Measurements from ENCODE around the gene CEP170.
A peak's percentile ranks its signal among the peaks of the same experiment; 100 is the strongest.

The CEP170 gene

DNA sequence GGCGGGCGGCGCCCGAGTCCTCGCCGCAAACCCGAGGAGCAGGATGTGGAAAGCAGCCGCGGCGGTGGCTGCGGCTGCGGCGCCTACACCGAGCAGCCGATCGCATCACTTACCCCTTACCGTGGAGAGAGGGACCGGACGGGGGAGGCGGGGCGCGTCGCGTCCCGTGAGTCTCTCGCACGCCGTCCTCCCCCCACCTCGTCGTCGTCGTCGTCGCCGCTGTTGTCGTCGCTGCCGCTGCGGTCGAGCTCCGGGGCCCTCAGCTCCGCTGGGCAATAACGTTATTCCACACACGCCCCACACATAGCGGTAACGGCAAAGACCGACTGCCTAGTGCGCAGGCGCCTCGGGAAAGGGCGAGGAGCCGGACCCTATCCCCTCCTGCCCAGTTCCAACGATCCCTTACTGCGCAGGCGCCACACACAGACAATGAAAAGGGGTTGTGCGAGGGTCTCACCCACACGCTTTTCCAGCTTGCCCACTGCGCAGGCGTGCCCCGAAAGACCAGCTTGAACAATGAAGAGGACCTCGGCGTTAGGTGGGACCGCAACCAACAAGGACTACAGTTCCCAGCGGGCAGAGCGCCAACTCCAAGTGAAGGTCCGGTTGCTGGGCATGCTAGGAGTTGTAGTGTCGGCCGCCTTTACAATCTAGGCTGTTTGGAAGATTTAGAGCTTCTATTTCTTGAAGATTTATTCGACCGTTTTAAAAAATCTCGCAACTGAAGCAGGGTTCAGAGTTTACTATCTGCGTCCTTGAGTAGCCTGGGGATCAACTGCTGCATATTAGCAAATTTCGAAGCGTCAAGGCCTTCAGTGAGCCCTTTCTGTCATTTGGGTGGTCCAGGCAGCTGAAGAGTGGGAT lies at the start of gene CEP170:
Gene CEP170 (minus strand): TSS at position 355 of the 864 bp plus-strand sequence. CDS start 30,001 bp downstream, outside the sequence.
- DNase-seq (ENCODE audit: low read depth in 2 of 3, low spot score in 1 of 3): peak; percentile 75 to 85 (median 84)

DNA sequence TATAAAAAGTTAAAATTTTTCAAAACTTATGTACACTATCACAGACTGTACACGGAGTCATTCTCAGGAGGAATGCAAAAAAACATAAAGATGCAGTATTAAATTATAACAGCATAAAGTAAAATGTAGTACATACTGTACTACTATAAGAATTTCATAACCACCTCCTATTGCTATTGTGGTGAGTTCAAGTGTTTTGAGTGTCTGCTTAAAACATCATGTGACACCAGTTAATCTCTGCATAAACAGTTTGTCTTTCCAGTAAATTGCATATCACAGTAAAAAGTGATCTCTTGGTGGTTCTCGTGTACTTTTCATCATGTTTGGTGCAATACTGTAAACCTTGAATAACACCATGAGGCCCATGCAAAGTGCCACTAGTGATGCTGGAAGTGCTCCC lies 46.0 kb upstream of the CEP170 start:
- no peak for DNase-seq (ENCODE audit: low read depth in 2 of 3, low spot score in 1 of 3)

DNA sequence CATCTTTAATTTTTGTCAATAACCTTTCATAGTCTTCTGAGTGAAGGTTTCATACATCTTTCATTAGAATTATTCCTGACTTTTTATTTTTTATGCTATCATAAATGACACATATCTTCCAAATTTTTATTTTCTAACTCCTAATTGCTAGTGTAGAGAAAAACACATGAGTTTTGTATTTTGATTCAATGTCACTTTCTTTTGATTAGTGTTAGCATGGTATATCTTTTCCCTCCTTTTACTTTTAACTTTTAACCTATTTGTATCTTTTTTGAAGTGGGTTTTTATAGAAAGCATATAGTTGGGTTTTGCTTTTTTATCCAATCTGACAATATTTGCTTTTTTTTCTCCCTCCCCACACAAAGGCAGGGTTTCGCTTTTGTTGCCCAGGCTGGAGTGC lies 44.0 kb upstream of the CEP170 start:
- no peak for DNase-seq (ENCODE audit: low read depth in 2 of 3, low spot score in 1 of 3)

DNA sequence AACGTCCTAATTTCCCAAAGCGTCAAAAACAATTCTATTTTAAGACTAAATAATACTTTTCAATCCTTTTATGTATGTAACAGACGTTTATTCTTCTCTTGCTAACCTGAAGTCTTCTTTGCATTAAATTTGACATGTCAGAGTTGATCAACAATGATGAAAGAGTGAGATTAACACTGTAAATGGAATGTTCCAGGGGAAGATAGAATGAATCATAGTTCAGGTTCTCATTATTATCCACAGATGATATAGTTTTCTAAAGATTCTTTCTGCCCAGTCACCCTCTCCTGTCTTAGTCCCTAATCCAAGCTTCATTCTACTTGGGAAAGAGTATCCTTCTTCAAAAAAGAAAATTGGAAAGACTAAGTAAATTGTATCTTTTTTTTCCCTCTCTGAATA lies 39.6 kb upstream of the CEP170 start:
- DNase-seq (ENCODE audit: low read depth in 2 of 3, low spot score in 1 of 3): no peak

DNA sequence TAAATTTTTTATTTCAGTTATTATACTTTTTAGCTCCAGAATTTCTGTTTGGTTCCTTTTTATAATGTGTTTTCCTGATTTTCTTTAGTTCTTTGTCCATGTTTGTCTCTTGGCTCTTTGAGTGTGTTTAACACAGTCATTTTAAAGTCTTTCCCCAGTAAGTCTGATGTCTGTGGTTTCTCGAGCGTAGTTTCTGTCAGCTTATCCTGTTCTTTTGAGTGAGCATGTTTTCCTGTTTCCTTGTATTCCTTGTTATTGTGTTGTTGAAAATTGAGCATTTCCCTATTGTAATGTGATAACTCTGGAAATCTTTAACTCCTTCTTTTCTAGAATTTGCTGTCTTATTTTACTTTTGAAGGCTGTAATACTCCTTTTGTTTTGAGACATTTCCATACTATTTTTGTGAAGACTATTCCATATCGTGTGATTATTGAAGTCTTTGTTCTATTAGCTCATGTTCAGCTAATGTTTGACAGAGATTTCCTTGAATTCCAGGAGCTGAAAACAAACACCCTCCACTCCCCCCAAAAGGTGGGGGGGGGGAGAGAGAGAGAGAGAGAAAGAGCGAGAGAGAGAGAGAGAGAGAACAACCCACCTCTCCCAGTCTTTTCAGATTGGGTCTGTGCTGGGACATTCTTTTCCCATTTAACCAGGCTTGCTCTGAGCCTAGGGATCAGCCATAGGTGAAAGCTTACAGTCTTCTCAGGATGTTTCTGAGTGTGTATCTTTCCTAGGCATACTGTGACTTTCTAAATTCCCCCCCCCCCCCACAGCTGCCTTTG lies 39.1 kb upstream of the CEP170 start:
- no peak for DNase-seq (ENCODE audit: low read depth in 2 of 3, low spot score in 1 of 3)

DNA sequence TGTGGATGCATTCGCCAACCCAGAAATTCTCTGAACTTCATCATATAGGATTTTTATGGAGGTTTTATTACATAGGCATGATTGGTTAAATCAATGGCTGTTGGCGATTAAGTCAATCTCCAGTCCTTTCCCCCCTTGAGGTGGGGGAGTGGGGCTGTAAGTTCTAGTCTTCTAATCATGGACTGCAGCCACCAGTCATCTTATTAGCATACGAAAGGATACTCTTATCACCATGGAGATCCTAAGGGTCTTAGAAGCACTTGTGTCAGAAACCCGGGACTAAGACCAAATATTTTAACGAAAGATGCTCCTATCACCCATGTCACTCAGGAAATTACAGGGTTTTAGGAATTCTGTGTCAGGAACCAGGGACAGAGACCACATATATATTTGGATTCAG lies 37.0 kb upstream of the CEP170 start:
- DNase-seq (ENCODE audit: low read depth in 2 of 3, low spot score in 1 of 3): no peak

DNA sequence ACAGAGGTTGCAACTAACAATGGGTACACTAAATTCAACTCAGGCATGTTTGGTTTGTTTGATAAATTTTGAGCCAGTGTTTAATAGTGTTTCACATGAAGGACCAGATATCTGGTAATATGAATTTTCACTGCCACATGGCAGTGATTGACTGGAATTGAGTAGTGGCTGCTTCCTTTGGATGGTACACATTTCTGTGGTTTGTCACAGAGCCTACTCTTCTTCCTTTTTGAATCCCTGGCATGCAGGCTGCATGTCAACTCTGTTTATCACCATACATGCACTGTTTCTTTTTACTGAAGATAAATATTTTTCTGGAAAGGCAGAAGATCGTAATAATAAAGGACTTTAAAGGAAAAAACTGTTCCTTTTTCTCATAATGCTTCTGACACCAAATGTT lies 36.2 kb upstream of the CEP170 start:
- DNase-seq (ENCODE audit: low read depth in 2 of 3, low spot score in 1 of 3): no peak

DNA sequence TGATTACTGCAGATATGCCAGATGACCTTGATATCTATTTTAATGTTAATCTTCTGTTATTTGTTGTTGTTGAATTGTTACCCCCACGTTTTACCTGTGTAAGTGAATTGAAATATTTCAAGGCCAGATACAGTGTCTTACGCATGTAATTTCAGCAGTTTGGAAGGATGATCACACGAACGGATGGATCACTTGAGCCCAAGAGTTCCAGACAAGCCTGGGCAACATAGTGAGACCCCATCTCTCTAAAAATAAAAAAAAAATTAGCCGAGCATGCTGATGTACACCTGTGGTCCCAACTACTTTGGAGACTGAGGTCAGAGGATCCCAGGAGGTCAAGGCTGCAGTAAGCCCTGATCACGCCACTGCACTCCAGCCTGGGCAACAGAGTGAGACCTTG lies 33.0 kb upstream of the CEP170 start:
- DNase-seq (ENCODE audit: low read depth in 2 of 3, low spot score in 1 of 3): no peak

DNA sequence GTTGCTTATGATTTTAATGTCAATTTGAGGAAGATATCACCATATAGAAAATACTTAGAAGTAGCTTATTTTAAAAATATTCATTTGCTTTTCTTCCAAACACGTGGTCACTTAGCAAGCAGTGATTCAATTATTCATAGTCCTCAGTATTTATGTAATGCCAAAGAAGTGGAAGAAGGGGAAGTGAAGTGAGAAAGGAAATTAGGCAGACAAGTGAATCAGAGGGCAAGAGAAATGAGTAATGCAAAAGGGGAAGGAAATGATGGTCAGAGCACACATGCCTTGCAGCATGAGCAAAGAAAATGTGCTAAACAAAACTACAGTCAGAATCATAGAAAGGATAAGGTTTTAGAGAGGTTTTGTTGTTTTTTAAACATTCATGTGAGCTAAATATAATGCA lies 32.6 kb upstream of the CEP170 start:
- DNase-seq (ENCODE audit: low read depth in 2 of 3, low spot score in 1 of 3): no peak

DNA sequence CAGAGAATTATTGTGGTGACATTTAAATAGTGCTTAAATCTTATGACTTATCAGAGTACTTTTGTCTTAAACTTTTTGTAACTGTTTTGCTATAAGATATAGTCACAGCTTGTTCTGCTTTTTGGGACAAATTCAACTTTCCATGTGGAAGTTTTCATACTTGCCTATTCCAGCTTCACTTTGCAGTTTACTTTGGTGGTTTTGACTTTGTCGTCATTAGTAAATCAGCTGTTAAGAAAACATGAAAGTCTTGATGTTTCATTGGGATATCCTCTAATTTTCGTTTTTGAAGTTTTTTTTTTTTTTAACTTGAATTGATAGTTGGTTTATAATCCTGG lies 32.0 kb upstream of the CEP170 start:
- DNase-seq (ENCODE audit: low read depth in 2 of 3, low spot score in 1 of 3): no peak

DNA sequence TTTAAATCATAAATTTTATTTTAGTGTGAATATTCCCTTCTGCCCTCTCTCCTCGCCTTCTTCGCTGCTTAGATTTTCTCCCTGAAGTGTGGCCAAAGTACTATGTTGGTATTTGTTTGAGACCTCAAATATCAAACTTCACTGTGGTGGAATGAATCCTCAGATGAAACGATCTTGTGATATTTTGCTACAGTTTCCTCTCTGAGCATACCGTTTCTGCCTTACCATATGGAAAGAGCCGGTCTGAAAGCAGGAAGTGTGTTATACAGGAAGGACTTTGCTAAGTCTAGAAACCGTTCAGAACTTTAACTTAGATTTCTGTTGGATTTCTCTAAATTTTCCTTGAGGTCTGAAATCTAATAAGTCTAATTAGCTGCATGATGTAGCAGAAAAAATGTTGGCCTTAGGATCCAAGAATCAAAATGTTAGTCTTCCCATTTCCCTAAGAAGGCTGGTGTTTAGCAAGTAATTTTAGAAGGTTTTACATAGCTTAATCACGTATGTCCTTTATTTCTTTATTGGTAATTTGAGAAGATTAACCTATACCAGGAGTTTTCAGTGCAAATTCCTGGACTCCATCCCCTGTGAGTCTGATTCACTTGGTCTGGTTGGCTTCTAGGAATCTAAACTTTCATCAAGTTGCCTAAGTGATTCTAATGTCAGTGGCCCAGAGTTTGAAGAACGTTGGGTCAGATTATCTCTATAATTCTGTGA lies 31.5 kb upstream of the CEP170 start:
- DNase-seq (ENCODE audit: low read depth in 2 of 3, low spot score in 1 of 3): no peak

DNA sequence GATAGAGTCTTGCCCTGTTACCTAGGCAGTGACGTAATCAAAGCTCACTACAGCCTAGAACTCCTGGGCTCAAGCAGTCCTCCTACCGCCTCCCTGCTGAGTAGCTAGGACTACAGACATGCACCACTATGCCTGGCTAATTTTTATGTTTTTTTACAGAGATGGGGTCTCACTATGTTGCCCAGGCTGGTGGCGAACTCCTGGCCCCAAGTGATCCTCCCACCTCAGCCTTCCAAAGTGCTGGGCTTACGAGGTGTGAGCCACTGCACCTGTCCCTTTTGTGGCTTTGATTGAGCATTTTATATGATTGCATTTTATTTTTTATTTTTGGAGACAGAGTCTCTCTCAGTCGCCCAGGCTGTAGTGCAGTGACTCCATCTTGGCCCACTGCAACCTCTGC lies 26.6 kb upstream of the CEP170 start:
- no peak for DNase-seq (ENCODE audit: low read depth in 2 of 3, low spot score in 1 of 3)

DNA sequence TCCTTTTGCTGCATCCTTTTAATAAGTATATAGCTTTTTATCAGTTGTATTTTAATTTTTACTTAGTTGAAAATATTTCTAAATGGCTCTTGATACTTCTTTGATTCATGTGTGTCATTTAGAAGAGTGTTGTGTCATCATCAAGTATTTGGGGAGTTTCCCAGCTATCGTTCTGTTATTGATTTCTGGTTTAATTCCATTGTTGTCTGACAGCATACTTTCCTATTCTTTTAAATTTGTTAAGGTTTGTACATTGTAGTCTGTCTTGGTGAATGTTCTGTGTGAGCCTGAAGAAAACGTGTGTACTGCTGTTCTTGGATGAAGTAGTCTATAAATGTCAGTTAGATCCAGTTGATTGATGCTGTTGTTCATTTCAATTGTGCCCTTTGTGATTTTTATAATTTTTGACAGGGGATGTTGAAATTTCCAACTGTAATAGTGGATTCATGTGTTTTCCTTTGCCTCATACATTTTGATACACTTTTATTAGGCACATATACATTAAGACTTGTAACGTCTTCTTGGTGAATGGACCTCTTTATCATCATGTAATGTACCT lies 25.6 kb upstream of the CEP170 start:
- DNase-seq (ENCODE audit: low read depth in 2 of 3, low spot score in 1 of 3): no peak

DNA sequence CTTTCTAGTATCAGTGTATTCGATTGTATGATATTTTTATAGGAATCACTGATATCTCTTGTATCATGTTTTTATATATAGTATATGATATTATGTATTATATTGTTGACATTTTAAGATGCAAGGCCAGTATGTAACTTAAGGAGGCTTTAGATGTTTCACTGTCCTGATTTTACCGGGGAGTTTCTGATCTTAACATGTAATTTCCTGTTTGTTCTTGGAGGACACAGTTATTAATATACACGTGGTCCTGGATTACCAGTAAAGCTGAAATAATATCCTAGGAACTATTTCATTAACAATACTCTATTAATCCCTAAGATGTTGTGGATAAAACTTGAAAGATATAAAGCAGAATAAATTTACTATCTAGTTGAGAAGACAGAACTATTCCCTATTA lies 20.2 kb upstream of the CEP170 start:
- no peak for DNase-seq (ENCODE audit: low read depth in 2 of 3, low spot score in 1 of 3)

DNA sequence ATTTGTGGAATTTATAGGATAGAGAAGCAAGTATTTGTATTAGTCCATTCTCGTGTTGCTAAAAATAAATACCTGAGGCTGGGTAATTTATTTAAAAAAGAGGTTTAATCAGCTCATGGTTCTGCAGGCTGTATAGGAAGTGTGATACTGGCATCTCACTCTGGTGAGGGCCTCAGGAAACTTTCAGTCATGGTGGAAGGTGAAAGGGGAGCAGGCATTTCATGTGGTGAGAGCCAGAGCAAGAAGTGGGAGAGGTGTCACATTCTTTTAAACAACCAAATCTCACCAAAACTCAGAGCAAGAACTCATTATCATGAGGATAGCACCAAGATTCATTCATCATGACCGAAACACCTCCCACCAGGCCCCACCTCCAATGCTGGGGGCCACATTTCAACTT lies 18.9 kb upstream of the CEP170 start:
- no peak for DNase-seq (ENCODE audit: low read depth in 2 of 3, low spot score in 1 of 3)

DNA sequence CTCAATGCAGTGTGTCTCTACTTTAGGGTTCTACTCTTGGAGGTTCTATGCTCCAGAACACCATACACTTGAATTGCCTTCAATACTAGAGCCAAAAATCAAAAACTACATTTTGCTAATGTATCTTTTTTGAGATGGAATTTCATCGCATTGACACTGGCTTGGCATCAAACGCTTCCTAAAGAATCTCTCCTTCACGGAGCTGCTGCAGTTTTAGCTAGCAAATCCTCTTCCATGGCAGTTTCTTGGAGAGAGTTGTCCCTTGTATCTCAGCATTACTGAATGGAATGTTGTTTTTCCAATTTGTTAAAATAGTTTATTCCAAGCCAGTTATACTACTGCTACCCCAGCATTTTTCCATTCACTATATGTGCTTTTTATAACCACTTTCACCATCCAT lies 18.4 kb upstream of the CEP170 start:
- no peak for DNase-seq (ENCODE audit: low read depth in 2 of 3, low spot score in 1 of 3)

DNA sequence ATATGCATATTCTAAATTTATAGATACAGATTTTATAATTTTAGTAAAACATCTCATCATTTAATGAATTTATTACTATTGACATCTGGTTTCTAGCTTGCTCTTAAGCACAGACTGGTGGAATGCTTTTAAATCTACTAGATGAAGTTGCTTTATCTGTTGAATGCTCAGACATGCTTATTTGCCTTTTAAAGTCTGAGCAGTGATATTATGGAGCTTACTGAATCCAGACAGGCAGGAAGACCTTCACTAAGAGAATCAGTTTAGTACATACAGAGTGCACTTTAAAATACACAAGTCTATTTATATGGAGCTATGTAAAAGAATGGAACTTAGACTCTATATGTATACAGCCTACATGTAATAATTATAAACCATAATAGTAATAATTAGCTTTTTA lies 17.3 kb upstream of the CEP170 start:
- DNase-seq (ENCODE audit: low read depth in 2 of 3, low spot score in 1 of 3): no peak

DNA sequence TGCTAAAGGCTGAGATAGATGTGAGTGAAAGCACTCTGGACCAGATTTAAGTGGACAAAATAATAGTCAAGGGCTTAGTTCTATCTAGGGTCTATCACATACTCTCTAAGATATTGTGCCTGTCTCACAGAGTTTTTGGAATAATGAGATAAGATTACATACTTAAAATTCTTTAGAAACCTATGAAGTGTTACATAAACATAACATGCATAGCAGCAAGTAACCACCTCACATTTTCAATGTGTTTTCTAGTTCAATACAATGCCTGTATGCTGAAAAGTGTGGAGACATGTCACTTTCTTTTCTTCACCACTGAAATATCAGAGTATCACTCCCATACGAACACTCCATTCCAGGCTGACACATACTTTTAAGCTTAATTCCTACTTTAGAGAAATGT lies 16.9 kb upstream of the CEP170 start:
- no peak for DNase-seq (ENCODE audit: low read depth in 2 of 3, low spot score in 1 of 3)

DNA sequence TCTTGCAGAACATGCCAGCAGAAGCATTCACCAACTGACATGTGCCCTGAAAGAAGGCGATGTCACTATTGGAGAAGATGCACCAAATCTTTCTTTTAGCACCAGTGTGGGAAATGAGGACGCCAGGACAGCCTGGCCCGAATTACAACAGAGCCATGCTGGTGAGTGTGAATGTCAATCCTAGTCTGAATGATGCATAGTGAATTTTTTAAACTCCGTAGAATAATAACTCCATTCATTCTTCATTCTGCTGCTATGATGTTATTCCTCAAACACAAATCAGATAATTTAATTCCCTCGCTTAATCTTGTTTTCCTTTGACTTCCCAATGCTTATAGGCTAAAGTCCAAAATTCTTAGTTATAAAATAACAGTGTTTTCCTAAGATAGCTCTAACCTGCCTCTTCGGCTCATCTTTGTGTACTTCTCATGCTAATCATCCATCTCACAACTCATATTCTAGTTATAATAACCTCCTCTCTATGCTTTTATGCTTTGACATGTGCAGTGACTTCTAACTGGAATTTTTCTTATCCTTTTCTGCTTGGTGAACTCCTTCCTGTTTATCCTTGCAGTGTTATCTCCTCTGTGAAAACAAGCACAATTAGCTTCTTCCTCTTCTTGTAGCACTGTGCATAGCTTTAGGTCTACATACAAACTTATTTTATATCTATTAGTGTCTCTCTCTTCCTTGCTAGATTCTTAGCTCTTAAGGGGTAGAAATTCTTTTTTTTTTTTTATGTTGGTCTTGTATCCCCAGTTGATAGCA lies 15.2 kb upstream of the CEP170 start:
- no peak for DNase-seq (ENCODE audit: low read depth in 2 of 3, low spot score in 1 of 3)

DNA sequence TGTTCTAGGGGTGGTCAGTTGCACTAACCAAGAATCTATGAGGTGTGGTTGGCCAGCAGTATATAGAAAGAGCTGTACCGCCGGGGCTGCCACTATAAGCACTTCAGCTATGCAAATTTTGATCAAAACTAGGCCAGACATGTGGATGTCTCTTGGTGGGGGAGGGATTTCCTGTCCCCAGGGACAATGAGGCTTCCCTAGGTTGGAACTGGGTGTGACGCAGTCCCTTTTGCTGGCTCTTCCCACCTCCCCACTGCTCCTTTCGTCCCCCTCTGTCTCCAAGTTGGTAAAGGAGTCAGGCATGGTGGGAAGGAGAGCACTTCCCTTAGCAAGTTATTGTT lies 14.3 kb upstream of the CEP170 start:
- no peak for DNase-seq (ENCODE audit: low read depth in 2 of 3, low spot score in 1 of 3)

All from stimulated activated CD4-positive, alpha-beta T cell treated with anti-CD3 and anti-CD28 coated beads, Interleukin-12 subunit alpha, Interleukin-12 subunit beta, amount 100 ng/mL, for 48 hours (primary cell).